ENCODE results near the gene XYLT1.

- TF ChIP-seq POLR2A (IDR thresholded peaks at IDR 0.05; ENCODE audit: control extremely low read depth in 1 of 2, low read depth in 2 of 2, low read length in 2 of 2) (no peak), TCF12 (IDR thresholded peaks at IDR 0.05; ENCODE audit: low read depth, low read length) (no peak), POLR2AphosphoS5 (IDR thresholded peaks at IDR 0.05; ENCODE audit: low read depth, low read length) (no peak), RBBP5 (IDR thresholded peaks at IDR 0.05; ENCODE audit: borderline replicate concordance, low read depth, low read length) (no peak), CTCF (IDR thresholded peaks at IDR 0.05; ENCODE audit: control extremely low read depth in 1 of 3, insufficient read depth in 1 of 3, low read depth in 1 of 3, low read length in 3 of 3) (no peak), BACH1 (IDR thresholded peaks at IDR 0.05; ENCODE audit: low read length) (no peak), PHF8 (conservative IDR thresholded peaks at IDR 0.05; ENCODE audit: low read depth, low read length) (no peak)
Measured at GRCh38 chr16:17382949-17383863, 87.6 kb downstream of the XYLT1 start.

Data from H1 (cell line).